Activated gamma-delta T cell treated with Interleukin-2 at 50 U/mL for 16 hours (primary cell): Measurements from ENCODE around the gene FBXL20.
"Not testable (repeated sequence)": the region's sequence is repeated elsewhere in the genome, so short reads cannot be mapped to it uniquely, and the experiment has no call there.

ENCODE experiments used
- DNase-seq: peaks from one replicate; pipeline ENCODE4 v3.0.0-alpha.2; 2020

FBXL20 gene

GRCh38 chr17:39376434-39376833, 25.0 kb downstream of the FBXL20 start:
- DNase-seq: no peak

GRCh38 chr17:39367805-39368204, 33.6 kb downstream of the FBXL20 start:
- DNase-seq: not testable (repeated sequence)

- no peak for DNase-seq
Observed at GRCh38 chr17:39365872-39366271, 35.6 kb downstream of the FBXL20 start.

GRCh38 chr17:39365242-39365641, 36.2 kb downstream of the FBXL20 start:
- DNase-seq: no peak

- no peak for DNase-seq
Observed at GRCh38 chr17:39364236-39365025, 37.0 kb downstream of the FBXL20 start.

GRCh38 chr17:39361064-39361463, 40.4 kb downstream of the FBXL20 start:
- DNase-seq: no peak

GRCh38 chr17:39360537-39360936, 40.9 kb downstream of the FBXL20 start:
- no peak for DNase-seq

- no peak for DNase-seq
Observed at GRCh38 chr17:39359994-39360393, 41.4 kb downstream of the FBXL20 start.

- no peak for DNase-seq
Observed at GRCh38 chr17:39357986-39358385, 43.4 kb downstream of the FBXL20 start.

GRCh38 chr17:39357488-39357887, 43.9 kb downstream of the FBXL20 start:
- DNase-seq: no peak

GRCh38 chr17:39352986-39353385, 48.4 kb downstream of the FBXL20 start:
- no peak for DNase-seq

- DNase-seq: no peak
Observed at GRCh38 chr17:39352511-39352910, 48.9 kb downstream of the FBXL20 start.

- DNase-seq: no peak
Observed at GRCh38 chr17:39351508-39351907, 49.9 kb downstream of the FBXL20 start.

- DNase-seq: no peak
Observed at GRCh38 chr17:39349246-39349645, 52.2 kb downstream of the FBXL20 start.

GRCh38 chr17:39346863-39347262, 54.6 kb downstream of the FBXL20 start:
- not testable (repeated sequence) for DNase-seq

GRCh38 chr17:39341541-39341940, 59.9 kb downstream of the FBXL20 start:
- no peak for DNase-seq

- DNase-seq: no peak
Observed at GRCh38 chr17:39340731-39341130, 60.7 kb downstream of the FBXL20 start.

GRCh38 chr17:39339272-39339671, 62.2 kb downstream of the FBXL20 start:
- no peak for DNase-seq

GRCh38 chr17:39337649-39338048, 63.8 kb downstream of the FBXL20 start:
- DNase-seq: not testable (repeated sequence)

GRCh38 chr17:39335704-39336223, 65.7 kb downstream of the FBXL20 start:
- DNase-seq: no peak

GRCh38 chr17:39334008-39334744, 67.2 kb downstream of the FBXL20 start:
- DNase-seq: not testable (repeated sequence)

GRCh38 chr17:39332092-39332491, 69.3 kb downstream of the FBXL20 start:
- DNase-seq: no peak

GRCh38 chr17:39328815-39329214, 72.6 kb downstream of the FBXL20 start:
- DNase-seq: no peak

- no peak for DNase-seq
Observed at GRCh38 chr17:39327109-39327508, 74.3 kb downstream of the FBXL20 start.
